ENCODE data around the gene AASS.

Gene AASS

DNA sequence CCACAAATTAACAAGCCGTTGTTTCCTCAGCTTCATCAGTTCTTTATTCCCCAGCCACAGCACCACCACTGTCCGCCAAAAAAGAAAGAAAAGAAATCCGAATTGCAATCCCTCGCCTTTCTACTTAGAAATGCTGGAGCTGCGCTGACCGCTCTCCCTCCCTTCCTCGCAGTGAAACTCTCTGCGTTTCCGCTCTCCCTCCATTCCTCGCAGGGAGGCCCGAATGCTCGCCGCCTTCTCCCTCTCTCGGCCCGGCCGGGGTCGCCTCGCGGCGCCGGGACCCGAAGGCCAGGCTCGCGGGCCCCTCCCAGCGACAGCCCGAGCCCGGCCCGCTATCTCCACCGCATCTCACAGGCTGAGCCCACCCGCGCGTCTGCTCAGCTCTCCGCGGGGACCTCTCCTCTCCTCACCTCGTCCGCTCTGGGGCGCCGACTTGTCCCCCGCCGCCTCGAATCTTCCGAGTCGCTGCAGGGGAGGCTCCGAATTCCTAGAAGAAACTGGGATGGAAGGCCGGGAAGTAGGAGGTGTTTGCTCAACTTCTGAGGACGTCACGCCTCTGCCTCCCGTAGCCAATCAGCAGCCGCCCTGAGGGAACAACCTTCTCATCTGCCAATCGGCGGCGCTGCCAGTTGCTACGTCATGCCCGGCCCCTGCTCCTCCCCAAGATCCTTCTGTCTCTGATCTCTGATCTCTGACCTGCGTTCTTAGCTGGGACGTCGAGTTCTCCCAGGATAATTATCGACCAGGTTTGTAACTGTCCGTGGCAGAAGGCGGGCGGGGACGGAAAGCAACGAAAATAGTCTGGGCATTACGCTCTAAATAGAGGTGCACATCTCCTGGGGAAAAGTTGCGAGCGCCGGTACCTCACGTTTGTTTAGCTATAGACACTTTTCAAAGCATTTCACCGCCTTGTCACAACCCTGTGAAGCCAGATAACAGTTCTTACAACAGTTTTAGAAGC is at the start of gene AASS (continued):
- TF ChIP-seq SETDB1 (IDR thresholded peaks at IDR 0.05; ENCODE audit: insufficient read length, low read length) (no peak), IKZF3 (tag by site-specific recombination; IDR thresholded peaks at IDR 0.05) (peak; percentile 99), WT1 (tag by site-specific recombination; IDR thresholded peaks at IDR 0.05) (peak; percentile 51), KLF16 (tag by site-specific recombination; IDR thresholded peaks at IDR 0.05) (0 out of 2 replicates have a peak, but pooled peaks have one; percentile 47), ZBTB17 (tag by site-specific recombination; IDR thresholded peaks at IDR 0.05) (peak; percentile 97), ZNF391 (tag by site-specific recombination; IDR thresholded peaks at IDR 0.05; ENCODE audit: borderline replicate concordance, low read depth) (0 out of 2 replicates have a peak, but pooled peaks have one; percentile 18), ZNF404 (tag by site-specific recombination; IDR thresholded peaks at IDR 0.05) (no peak), ZNF394 (tag by site-specific recombination; IDR thresholded peaks at IDR 0.05; ENCODE audit: borderline replicate concordance) (no peak; the same call in none of the 2 replicates), GLI4 (tag by site-specific recombination; IDR thresholded peaks at IDR 0.05) (no peak), ZNF670 (tag by site-specific recombination; IDR thresholded peaks at IDR 0.05; ENCODE audit: low read depth) (no peak), ZNF645 (tag by site-specific recombination; IDR thresholded peaks at IDR 0.05) (no peak), PBX3 (CRISPR knock-in tag; IDR thresholded peaks at IDR 0.05) (no peak), ZNF175 (tag by site-specific recombination; IDR thresholded peaks at IDR 0.05) (no peak), HOXA7 (CRISPR knock-in tag; IDR thresholded peaks at IDR 0.05; ENCODE audit: borderline replicate concordance) (no peak), ZNF596 (tag by site-specific recombination; IDR thresholded peaks at IDR 0.05) (0 out of 2 replicates have a peak, but pooled peaks have one; percentile 6), BCL6B (tag by site-specific recombination; IDR thresholded peaks at IDR 0.05) (peak; percentile 93), ZFP41 (tag by site-specific recombination; IDR thresholded peaks at IDR 0.05; ENCODE audit: borderline replicate concordance) (no peak), ZNF558 (tag by site-specific recombination; IDR thresholded peaks at IDR 0.05) (0 out of 2 replicates have a peak, but pooled peaks have one; percentile 18), ZBTB21 (tag by site-specific recombination; IDR thresholded peaks at IDR 0.05) (peak; percentile 99), SP3 (tag by site-specific recombination; IDR thresholded peaks at IDR 0.05) (peak; percentile 55), ZNF560 (tag by site-specific recombination; IDR thresholded peaks at IDR 0.05; ENCODE audit: borderline replicate concordance) (no peak), ZNF664 (tag by site-specific recombination; IDR thresholded peaks at IDR 0.05) (no peak), ZNF433 (tag by site-specific recombination; IDR thresholded peaks at IDR 0.05; ENCODE audit: low read depth) (no peak), ZNF555 (tag by site-specific recombination; conservative IDR thresholded peaks at IDR 0.05) (no peak), ZNF157 (tag by site-specific recombination; IDR thresholded peaks at IDR 0.05) (no peak)
- TF ChIP-seq, protein P1, sequence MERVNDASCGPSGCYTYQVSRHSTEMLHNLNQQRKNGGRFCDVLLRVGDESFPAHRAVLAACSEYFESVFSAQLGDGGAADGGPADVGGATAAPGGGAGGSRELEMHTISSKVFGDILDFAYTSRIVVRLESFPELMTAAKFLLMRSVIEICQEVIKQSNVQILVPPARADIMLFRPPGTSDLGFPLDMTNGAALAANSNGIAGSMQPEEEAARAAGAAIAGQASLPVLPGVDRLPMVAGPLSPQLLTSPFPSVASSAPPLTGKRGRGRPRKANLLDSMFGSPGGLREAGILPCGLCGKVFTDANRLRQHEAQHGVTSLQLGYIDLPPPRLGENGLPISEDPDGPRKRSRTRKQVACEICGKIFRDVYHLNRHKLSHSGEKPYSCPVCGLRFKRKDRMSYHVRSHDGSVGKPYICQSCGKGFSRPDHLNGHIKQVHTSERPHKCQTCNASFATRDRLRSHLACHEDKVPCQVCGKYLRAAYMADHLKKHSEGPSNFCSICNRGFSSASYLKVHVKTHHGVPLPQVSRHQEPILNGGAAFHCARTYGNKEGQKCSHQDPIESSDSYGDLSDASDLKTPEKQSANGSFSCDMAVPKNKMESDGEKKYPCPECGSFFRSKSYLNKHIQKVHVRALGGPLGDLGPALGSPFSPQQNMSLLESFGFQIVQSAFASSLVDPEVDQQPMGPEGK (tag by site-specific recombination; IDR thresholded peaks at IDR 0.05): peak; percentile 67
- TF ChIP-seq, protein P2, sequence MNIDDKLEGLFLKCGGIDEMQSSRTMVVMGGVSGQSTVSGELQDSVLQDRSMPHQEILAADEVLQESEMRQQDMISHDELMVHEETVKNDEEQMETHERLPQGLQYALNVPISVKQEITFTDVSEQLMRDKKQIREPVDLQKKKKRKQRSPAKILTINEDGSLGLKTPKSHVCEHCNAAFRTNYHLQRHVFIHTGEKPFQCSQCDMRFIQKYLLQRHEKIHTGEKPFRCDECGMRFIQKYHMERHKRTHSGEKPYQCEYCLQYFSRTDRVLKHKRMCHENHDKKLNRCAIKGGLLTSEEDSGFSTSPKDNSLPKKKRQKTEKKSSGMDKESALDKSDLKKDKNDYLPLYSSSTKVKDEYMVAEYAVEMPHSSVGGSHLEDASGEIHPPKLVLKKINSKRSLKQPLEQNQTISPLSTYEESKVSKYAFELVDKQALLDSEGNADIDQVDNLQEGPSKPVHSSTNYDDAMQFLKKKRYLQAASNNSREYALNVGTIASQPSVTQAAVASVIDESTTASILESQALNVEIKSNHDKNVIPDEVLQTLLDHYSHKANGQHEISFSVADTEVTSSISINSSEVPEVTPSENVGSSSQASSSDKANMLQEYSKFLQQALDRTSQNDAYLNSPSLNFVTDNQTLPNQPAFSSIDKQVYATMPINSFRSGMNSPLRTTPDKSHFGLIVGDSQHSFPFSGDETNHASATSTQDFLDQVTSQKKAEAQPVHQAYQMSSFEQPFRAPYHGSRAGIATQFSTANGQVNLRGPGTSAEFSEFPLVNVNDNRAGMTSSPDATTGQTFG (tag by site-specific recombination; IDR thresholded peaks at IDR 0.05; ENCODE audit: borderline replicate concordance): no peak
